Epidermal melanocyte (primary cell): ENCODE data around the gene TMEM176A.

ENCODE experiments used
- DNase-seq: peaks from one replicate; pipeline ENCODE4 v3.0.0; 2011; ENCODE audit warnings: low spot score; ENCODE audit not compliant: insufficient read length

Gene TMEM176A

GRCh38 chr7:150848561-150849115 is 48.1 kb downstream of the TMEM176A start:
- DNase-seq: no peak

GRCh38 chr7:150849204-150849775 is 48.7 kb downstream of the TMEM176A start:
- DNase-seq: no peak

- no peak for DNase-seq
Measured at GRCh38 chr7:150850273-150850672, 49.7 kb downstream of the TMEM176A start.

GRCh38 chr7:150851492-150852370 is 51.2 kb downstream of the TMEM176A start:
- no peak for DNase-seq

- no peak for DNase-seq
Measured at GRCh38 chr7:150852371-150852905, 51.9 kb downstream of the TMEM176A start, which contains the start of gene AOC1. Gene AOC1 (plus strand): TSS chr7:150852517. CDS start chr7:150856471, 3,954 bp downstream.

- no peak for DNase-seq
Measured at GRCh38 chr7:150854066-150855000, 53.8 kb downstream of the TMEM176A start.
